ENCODE data around the gene TSHR.
A peak's percentile ranks its signal among the peaks of the same experiment; 100 is the strongest.

TSHR gene

DNA sequence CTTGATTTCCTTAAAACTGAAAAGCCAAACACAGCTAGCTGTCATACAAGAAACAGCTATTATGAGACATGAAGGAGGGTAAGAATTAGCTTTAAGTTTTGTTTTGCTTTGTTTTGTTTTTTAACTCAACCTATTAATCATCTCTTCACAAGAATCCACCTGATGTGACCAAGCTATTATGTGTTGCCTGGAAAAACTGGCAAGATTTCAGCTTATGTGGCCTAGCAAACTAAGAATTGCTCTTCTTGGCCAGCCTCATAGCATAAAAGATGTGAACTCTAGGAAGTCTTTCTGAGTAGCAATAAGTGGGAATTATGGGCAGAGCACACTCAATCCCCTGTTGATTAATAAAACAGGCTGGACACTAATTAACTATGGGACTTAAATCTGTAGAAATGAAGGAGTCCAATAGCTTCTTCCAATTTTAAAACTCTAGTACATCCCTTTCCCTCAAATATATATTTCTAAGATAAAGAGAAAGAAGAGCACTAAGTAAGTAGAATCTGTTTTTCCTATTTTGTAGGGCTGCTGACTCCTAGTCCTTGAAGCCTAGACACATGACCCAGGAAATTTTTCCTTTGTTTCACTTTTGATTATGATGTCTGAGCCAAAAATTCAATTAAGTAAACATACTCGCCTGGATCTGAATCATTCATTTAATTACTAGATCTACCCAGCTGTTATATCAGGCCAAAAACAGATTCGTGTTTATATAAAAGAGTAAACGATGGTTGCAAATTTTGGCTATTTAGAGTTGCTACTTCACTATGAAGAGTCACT lies 189.6 kb downstream of the TSHR start:
- no peak for DNase-seq

GRCh38 chr14:81147140-81147897 lies 191.9 kb downstream of the TSHR start:
- DNase-seq = no peak

GRCh38 chr14:81148635-81149034 lies 193.2 kb downstream of the TSHR start:
- DNase-seq = no peak

DNA sequence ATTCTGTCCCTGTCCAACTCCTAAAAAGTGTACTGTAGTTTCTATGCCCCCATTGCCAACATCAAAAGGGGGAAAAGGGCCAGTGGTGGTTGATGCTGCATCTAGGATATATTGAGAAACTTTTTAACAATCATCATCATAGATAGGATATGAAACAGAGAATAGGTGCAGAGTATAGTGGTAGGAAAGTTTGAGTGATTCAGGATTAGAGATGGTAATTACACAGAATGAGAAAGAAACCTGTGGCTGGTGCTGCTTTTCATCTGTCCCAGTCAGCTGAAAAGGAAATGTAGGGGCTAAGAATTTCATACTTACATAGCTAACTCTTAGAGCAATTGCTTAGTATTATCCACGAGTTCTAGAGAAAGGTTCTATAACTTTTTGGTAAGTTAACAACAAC lies 197.8 kb downstream of the TSHR start:
- DNase-seq = no peak

GRCh38 chr14:81157431-81157830 lies 202.0 kb downstream of the TSHR start:
- no peak for DNase-seq

- DNase-seq = no peak
Observed at GRCh38 chr14:81161088-81161487, 205.7 kb downstream of the TSHR start.

DNA sequence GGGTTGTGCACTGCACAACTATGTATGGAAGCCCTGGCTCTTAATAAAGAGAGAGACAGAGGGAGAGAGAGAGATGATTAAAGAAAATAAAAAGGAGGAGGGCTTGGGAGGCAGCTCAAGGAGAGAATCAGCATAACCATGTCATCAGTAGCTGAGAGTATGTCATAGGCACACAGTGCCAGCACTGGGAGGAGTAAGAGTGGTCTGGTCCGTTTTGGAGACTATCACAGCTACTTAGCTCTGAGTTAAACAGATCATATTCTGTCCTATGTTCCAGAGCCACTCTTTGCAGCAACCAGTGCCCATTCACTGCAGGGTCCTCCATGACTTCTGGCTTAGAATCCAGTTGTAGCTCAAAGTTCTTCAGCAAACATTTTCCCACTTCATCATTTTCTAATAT lies 206.3 kb downstream of the TSHR start:
- no peak for DNase-seq

GRCh38 chr14:81162941-81163340 lies 207.5 kb downstream of the TSHR start:
- no peak for DNase-seq

GRCh38 chr14:81164167-81164774 lies 208.8 kb downstream of the TSHR start:
- peak; percentile 3 for DNase-seq

GRCh38 chr14:81165188-81165587 lies 209.8 kb downstream of the TSHR start:
- DNase-seq = no peak

DNA sequence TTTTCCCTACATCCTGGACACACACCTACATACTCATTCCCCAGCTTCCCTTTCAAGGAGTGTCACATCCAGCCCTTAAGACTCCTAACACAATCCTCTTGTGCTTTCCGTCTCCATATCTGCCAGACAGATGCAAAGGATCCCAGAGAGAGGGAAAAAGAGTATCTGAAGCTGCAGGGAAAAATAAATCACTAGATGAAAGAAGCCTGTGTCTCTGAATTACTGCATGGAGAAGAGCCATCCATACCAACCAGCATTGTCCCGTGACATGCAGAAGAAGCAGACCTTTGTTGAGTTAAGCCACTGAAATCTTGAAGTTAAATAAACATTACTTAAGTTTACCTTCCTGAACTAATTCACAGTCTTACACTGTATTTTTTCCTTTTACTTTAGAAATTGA lies 210.7 kb downstream of the TSHR start:
- DNase-seq = no peak

DNA sequence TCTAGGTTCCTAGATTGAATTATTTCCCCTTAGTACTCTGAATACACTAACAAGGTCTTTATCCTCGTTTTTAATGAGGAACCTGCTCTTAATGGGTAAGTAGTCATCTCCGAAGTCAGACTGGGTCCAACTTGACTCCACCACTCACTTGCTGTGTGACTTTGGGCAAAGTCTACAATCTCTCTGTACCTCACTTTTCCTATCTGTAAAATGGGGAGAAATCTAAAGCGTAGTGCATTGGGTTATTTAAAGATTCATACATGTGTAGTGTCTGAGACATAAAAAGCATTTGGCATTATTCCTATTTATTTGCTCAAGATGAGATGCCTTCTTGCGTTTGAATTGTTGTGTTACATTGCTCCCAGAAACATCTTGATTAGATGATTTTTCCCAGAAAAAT lies 213.8 kb downstream of the TSHR start:
- no peak for DNase-seq

- DNase-seq = peak; percentile 3
Observed at GRCh38 chr14:81169711-81170103, 214.3 kb downstream of the TSHR start.

DNA sequence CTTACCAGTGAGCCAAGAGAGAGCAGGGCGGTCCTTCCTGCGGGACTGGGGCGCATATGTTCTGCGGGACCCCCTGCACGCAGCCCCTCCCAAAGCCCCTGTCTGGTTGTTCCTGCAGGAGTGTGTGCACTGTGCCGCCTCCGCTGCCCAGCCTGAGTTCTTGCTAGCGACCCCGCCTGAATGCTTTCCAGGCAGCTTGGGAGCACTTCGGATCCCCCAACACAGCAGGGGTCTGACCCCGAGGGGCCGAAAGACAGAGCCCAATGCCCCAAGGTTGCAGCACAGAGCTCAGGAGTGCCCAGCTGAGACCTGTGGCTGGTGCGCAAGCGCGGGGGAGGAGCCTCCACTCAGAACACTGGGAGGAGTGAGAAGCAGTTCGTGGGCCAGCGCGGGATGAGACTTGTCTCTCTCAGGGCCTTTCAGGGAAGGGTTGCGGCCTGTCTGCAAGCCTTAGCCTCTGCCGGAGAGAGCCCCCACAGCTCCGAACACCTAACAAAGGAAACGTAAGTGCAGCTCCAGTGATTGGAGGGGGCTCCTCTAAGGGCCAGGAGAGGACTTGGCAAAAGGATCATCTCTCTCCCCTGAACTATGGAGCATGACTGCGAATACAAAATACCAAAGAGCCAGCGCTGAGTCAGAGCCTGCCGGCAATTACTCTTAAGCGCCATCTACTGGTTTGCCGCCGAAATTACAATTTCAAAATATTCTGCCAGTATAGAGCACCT lies 214.8 kb downstream of the TSHR start:
- DNase-seq = peak; percentile 78

DNA sequence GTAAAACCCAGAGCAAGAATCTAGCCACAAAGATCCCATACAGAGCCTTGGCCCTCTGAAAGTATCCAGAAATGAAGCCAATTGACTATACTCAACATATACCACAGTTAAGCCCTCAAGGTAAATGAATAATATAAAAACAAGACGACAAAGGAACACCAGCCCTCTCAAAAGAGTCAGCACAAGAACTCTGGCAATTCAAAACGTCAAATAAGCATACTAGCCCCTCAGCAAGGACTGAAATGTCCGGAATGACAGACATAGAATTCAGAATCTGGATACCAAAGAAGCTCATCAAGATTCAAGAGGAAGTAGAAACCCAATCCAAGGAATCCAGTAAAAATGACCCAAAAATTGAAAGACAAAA lies 215.4 kb downstream of the TSHR start:
- DNase-seq = no peak

DNA sequence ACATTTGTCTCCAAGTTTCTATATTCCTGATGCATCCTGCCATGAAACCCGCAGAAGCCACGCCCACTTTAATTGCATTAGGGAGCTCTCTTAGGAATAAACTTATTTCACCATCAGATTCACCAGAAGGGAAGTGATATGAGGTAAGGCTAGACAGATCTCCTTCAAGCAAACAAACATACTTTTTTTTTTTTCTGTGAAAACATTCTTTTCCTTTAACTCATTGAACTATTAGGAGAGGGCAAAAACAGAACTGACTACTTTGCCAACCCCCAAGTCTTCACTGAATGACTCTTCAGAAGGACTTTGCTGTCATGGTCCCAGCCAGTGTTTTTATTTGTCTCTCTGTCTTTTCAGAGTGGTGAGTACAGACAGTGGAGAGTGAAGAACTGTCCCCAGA lies 216.9 kb downstream of the TSHR start:
- DNase-seq = no peak

DNA sequence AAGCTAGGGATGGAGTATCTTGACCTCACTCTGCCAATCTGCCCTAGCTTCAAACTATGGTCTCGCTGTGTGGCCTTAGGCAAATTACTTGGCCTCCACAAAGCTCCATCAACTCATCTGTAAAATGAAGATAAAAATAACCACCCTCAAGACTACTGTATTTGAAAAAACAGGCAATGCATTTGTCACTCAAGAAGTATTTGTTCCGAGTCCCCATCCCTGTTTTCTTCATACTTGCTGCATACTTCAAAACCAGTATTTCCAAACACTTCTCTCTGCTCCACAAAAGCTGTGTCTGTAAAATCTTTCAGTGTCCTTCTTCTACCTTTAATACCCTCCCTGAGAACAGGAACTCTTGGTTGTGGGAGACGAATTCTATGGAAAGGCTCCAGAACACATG lies 217.5 kb downstream of the TSHR start:
- no peak for DNase-seq

- DNase-seq = no peak
Observed at GRCh38 chr14:81176241-81176640, 220.8 kb downstream of the TSHR start.

- DNase-seq = no peak
Observed at GRCh38 chr14:81177225-81177624, 221.8 kb downstream of the TSHR start.

DNA sequence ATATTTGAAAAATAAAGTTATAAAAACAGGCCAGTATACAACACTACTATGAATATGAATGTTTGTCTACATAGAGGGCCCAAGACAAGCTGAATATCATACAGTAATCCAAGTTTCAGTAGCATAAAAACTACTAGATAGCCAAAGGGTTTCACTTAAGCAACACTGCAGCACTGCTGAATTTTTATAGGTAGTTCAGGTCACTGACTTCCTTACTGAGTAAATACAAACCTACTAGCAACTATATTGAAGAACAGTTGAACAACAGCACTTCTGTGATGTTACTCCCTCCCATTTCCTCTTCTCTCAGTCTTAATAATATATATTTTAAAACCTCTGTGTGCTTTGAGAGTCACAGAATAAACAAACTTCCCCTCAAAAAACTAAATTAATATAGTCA lies 222.6 kb downstream of the TSHR start:
- DNase-seq = no peak

GRCh38 chr14:81179631-81180030 lies 224.2 kb downstream of the TSHR start:
- DNase-seq = no peak

DNA sequence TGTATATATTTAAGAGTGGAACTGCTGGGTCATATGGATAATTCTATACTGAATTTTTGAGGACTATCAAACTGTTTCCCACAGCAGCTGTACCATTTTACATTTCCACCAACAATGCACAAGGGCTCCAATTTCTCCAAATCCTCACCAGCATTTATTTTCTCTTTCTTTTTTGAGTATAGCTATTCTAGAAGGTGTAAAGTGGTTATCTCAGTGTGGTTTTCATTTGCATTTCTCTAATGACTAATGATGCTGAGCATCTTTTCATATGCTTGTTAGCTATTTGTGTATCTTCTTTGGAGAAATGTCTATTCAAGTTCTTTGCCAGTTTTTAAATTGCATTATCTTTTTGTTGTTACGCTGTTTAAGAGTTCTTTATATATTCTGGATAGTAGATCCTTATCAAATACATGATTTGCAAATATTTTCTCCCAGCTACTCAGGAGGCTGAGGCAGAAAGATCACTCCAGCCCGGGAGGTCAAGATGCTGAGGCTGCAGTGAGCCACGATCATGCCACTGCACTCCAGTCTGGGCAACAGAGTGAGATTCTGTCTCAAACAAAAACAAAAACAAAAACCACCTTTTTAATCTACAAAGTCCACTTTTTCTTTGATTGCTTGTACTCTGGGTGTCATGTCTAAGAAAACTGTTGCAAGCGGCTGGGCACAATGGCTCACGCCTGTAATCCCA lies 232.6 kb downstream of the TSHR start:
- no peak for DNase-seq

- DNase-seq = no peak
Observed at GRCh38 chr14:81192594-81192993, 237.2 kb downstream of the TSHR start.
